WTC11 (cell line): ENCODE results near the gene RMRP. TPM values are rescaled to one million over a fixed set of nuclear protein-coding genes. Genes with fewer than 3 reads are reported as not detected.

Experiments
- ATAC-seq: fragments of 200-7000 bp; cut with Tn5 transposase; 2 replicates; pipeline ENCODE4 v1.10.0; 2021; ENCODE audit warnings: mild to moderate bottlenecking, moderate library complexity
- CTCF ChIA-PET: fragments of 300-600 bp; sonication (Branson Sonifier 250); formaldehyde crosslinking; loops from one replicate; lab custom pipeline; 2021; ENCODE audit warnings: antibody characterized with exemption; lab: Charles Lee
- POLR2A ChIA-PET: fragments of 350-600 bp; sonication (Branson Sonifier 250); formaldehyde crosslinking; loops from one replicate; lab custom pipeline; 2021; ENCODE audit warnings: antibody characterized with exemption; lab: Charles Lee
- DNase-seq: peaks from one replicate; pipeline ENCODE4 v3.0.0; 2021; ENCODE audit warnings: low spot score
- H3K27ac Mint-ChIP-seq: 2 replicates; pipeline ENCODE4 v1.8.0; 2021; ENCODE audit warnings: mixed read lengths
- H3K27me3 Mint-ChIP-seq: 2 replicates; pipeline ENCODE4 v1.8.0; 2021; ENCODE audit warnings: low read depth, mild to moderate bottlenecking, moderate library complexity, mixed read lengths
- H3K36me3 Mint-ChIP-seq: 2 replicates; pipeline ENCODE4 v1.8.0; 2021; ENCODE audit warnings: mixed read lengths
- H3K4me1 Mint-ChIP-seq: 2 replicates; pipeline ENCODE4 v1.8.0; 2022; ENCODE audit warnings: mixed read lengths
- H3K4me3 Mint-ChIP-seq: 2 replicates; pipeline ENCODE4 v1.8.0; 2021; ENCODE audit warnings: mild to moderate bottlenecking, moderate library complexity, mixed read lengths
- H3K9me3 Mint-ChIP-seq: 2 replicates; pipeline ENCODE4 v1.8.0; 2021; ENCODE audit warnings: mixed read lengths
- CBFB ChIP-seq: sonication (generic); formaldehyde crosslinking; IDR thresholded peaks from 2 replicates; pipeline ENCODE4 v1.8.1; 2022; ENCODE audit warnings: mild to moderate bottlenecking, low read depth, missing genetic modification reagents
- IRF2 ChIP-seq: sonication (generic); formaldehyde crosslinking; IDR thresholded peaks from 2 replicates; pipeline ENCODE4 v1.8.0; 2022; ENCODE audit warnings: low read depth, missing genetic modification reagents, borderline replicate concordance
- NFATC4 ChIP-seq: fragments of 250-450 bp; sonication (Bioruptor Pico); IDR thresholded peaks from 2 replicates; pipeline ENCODE4 v1.9.0; 2021; ENCODE audit warnings: mild to moderate bottlenecking
- TEAD4 ChIP-seq: sonication (generic); formaldehyde crosslinking; IDR thresholded peaks from 2 replicates; pipeline ENCODE4 v1.8.0; 2022; ENCODE audit warnings: mild to moderate bottlenecking, missing genetic modification reagents
- ZNF232 ChIP-seq: sonication (generic); formaldehyde crosslinking; IDR thresholded peaks from 2 replicates; pipeline ENCODE4 v1.8.0; 2022; ENCODE audit warnings: mild to moderate bottlenecking, missing genetic modification reagents
- ZNF671 ChIP-seq: fragments of 250-450 bp; sonication (Bioruptor Pico); IDR thresholded peaks from 2 replicates; pipeline ENCODE4 v1.8.0; 2021; ENCODE audit warnings: mild to moderate bottlenecking
- total RNA-seq: library from RNA; stranded (reverse); gene quantifications from 3 replicates; pipeline ENCODE4 v1.2.3, GENCODE V29; 2021
- TF ChIP-seq, protein P1 (sequence below): sonication (generic); formaldehyde crosslinking; IDR thresholded peaks from 2 replicates; pipeline ENCODE4 v1.8.1; 2023; ENCODE audit warnings: mild to moderate bottlenecking, missing genetic modification reagents, borderline replicate concordance
- TF ChIP-seq, protein P2 (sequence below): sonication (generic); formaldehyde crosslinking; IDR thresholded peaks from 2 replicates; pipeline ENCODE4 v1.8.1; 2022; ENCODE audit warnings: mild to moderate bottlenecking, moderate library complexity, missing genetic modification reagents
- TF ChIP-seq, protein P3 (sequence below): sonication (generic); formaldehyde crosslinking; IDR thresholded peaks from 2 replicates; pipeline ENCODE4 v1.8.0; 2022; ENCODE audit warnings: mild to moderate bottlenecking, missing genetic modification reagents
- TF ChIP-seq, protein P4 (sequence below): sonication (generic); formaldehyde crosslinking; IDR thresholded peaks from 2 replicates; pipeline ENCODE4 v1.8.1; 2022; ENCODE audit warnings: missing genetic modification reagents, borderline replicate concordance
- TF ChIP-seq, protein P5 (sequence below): sonication (generic); formaldehyde crosslinking; IDR thresholded peaks from 2 replicates; pipeline ENCODE4 v1.8.1; 2023; ENCODE audit warnings: mild to moderate bottlenecking, missing genetic modification reagents
- TF ChIP-seq, protein P6 (sequence below): sonication (generic); formaldehyde crosslinking; IDR thresholded peaks from 2 replicates; pipeline ENCODE4 v1.8.0; 2023; ENCODE audit warnings: missing genetic modification reagents, mild to moderate bottlenecking, borderline replicate concordance
- TF ChIP-seq, protein P7 (sequence below): sonication (generic); formaldehyde crosslinking; IDR thresholded peaks from 2 replicates; pipeline ENCODE4 v1.8.0; 2022; ENCODE audit warnings: missing genetic modification reagents
- TF ChIP-seq, protein P8 (sequence below): fragments of 250-450 bp; sonication (Bioruptor Pico); IDR thresholded peaks from 2 replicates; pipeline ENCODE4 v1.8.0; 2021; ENCODE audit warnings: mild to moderate bottlenecking

The RMRP gene
- total RNA-seq, 1 experiment from 2014 or later = 25,958 TPM

DNA sequence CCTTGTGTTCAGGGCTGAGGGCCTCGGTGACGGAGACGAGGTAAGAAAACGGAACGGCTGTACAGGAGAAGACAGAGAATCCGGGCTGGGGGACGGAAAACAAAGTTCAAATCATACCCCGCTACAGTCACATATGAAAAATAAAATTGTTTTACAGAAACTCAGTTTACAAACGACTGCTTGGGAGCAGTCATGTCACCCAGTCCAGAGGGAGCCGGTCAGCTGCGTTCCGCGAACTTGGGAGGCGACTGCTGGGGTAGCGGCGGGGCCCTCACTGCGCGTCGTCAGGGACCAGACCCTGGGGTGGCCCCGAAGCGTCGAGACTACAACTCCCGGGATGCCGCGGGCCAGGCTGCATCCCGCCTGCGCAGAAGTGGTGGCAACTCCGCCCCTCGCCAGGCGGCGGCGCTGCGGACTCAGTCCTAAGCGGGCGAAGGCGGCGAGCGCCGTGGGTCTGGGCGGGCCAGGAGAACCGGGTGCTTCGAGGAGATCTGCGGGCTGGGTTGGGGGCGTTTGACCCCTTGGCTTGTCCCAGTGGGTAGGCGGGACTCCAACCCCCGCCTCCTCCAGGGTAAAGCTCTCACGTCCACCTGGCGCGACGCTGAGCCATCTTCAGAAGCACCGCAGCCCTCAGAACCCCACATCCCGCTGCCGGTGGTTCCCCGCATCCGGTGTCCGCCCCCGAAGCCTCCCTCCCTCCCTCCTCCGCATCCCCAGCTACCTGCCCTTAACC is 11.1 kb downstream of the RMRP start (continued):
- TF ChIP-seq, protein P1, sequence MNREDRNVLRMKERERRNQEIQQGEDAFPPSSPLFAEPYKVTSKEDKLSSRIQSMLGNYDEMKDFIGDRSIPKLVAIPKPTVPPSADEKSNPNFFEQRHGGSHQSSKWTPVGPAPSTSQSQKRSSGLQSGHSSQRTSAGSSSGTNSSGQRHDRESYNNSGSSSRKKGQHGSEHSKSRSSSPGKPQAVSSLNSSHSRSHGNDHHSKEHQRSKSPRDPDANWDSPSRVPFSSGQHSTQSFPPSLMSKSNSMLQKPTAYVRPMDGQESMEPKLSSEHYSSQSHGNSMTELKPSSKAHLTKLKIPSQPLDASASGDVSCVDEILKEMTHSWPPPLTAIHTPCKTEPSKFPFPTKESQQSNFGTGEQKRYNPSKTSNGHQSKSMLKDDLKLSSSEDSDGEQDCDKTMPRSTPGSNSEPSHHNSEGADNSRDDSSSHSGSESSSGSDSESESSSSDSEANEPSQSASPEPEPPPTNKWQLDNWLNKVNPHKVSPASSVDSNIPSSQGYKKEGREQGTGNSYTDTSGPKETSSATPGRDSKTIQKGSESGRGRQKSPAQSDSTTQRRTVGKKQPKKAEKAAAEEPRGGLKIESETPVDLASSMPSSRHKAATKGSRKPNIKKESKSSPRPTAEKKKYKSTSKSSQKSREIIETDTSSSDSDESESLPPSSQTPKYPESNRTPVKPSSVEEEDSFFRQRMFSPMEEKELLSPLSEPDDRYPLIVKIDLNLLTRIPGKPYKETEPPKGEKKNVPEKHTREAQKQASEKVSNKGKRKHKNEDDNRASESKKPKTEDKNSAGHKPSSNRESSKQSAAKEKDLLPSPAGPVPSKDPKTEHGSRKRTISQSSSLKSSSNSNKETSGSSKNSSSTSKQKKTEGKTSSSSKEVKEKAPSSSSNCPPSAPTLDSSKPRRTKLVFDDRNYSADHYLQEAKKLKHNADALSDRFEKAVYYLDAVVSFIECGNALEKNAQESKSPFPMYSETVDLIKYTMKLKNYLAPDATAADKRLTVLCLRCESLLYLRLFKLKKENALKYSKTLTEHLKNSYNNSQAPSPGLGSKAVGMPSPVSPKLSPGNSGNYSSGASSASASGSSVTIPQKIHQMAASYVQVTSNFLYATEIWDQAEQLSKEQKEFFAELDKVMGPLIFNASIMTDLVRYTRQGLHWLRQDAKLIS (CRISPR knock-in tag) = no peak
- TF ChIP-seq, protein P2, sequence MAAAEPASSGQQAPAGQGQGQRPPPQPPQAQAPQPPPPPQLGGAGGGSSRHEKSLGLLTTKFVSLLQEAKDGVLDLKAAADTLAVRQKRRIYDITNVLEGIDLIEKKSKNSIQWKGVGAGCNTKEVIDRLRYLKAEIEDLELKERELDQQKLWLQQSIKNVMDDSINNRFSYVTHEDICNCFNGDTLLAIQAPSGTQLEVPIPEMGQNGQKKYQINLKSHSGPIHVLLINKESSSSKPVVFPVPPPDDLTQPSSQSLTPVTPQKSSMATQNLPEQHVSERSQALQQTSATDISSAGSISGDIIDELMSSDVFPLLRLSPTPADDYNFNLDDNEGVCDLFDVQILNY = no peak
- no peak for TF ChIP-seq ZNF671 (CRISPR knock-in tag)
- no peak for TF ChIP-seq CBFB (CRISPR knock-in tag)
- TF ChIP-seq, protein P3, sequence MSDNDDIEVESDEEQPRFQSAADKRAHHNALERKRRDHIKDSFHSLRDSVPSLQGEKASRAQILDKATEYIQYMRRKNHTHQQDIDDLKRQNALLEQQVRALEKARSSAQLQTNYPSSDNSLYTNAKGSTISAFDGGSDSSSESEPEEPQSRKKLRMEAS = peak; percentile 74
- TF ChIP-seq, protein P4, sequence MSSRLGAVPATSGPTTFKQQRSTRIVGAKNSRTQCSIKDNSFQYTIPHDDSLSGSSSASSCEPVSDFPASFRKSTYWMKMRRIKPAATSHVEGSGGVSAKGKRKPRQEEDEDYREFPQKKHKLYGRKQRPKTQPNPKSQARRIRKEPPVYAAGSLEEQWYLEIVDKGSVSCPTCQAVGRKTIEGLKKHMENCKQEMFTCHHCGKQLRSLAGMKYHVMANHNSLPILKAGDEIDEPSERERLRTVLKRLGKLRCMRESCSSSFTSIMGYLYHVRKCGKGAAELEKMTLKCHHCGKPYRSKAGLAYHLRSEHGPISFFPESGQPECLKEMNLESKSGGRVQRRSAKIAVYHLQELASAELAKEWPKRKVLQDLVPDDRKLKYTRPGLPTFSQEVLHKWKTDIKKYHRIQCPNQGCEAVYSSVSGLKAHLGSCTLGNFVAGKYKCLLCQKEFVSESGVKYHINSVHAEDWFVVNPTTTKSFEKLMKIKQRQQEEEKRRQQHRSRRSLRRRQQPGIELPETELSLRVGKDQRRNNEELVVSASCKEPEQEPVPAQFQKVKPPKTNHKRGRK (CRISPR knock-in tag) = no peak
- TF ChIP-seq ZNF232 = peak; percentile 83; the same call in 1 of the 2 replicates
- TF ChIP-seq, protein P5, sequence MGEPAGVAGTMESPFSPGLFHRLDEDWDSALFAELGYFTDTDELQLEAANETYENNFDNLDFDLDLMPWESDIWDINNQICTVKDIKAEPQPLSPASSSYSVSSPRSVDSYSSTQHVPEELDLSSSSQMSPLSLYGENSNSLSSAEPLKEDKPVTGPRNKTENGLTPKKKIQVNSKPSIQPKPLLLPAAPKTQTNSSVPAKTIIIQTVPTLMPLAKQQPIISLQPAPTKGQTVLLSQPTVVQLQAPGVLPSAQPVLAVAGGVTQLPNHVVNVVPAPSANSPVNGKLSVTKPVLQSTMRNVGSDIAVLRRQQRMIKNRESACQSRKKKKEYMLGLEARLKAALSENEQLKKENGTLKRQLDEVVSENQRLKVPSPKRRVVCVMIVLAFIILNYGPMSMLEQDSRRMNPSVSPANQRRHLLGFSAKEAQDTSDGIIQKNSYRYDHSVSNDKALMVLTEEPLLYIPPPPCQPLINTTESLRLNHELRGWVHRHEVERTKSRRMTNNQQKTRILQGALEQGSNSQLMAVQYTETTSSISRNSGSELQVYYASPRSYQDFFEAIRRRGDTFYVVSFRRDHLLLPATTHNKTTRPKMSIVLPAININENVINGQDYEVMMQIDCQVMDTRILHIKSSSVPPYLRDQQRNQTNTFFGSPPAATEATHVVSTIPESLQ = no peak
- no peak for TF ChIP-seq IRF2 (CRISPR knock-in tag)

DNA sequence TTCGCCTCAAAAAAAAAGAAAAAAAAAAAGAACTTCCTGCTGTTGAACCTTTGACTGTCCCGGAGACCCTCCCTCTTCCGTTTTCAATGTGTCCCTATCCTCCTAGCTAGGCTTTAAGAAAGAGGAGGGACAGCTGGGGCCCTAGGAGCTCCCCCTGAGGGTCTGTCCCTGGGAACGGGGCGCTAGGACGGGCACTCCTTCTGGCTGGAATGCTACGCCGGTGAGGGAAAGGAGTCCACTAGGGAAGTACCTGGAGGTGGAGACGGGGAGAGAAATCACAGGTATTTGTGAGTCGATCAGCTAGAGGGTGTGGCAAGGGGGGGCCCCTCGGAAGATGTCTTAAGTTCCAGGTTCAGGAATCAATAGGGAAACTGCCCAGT is 11.7 kb downstream of the RMRP start:
- ChIA-PET CTCF (interaction anchor here (0.7 to 4.4 kb wide), 27 partner anchors 11 to 1206 kb away, joined by 3 to 47 read pairs (median 8); partner anchors contain the start of genes ARHGEF39, ATOSB, CCDC107 and GBA2), POLR2A (interaction anchor here (0.5 to 2.5 kb wide), 10 partner anchors 12 to 486 kb away, joined by 3 to 21 read pairs (median 4); partner anchors contain the start of genes CCDC107, RMRP and TPM2)
- Mint-ChIP-seq H3K27me3 (peaks cover 13% of the 10 kb centered on the region), H3K4me3 (peak overlapping the region; percentile 88), H3K36me3 (peaks cover 5% of the 10 kb centered on the region; the same call in 1 of the 2 replicates), H3K27ac (peak overlapping the region; percentile 82), H3K9me3 (peaks cover 7% of the 10 kb centered on the region), H3K4me1 (peaks cover 37% of the 10 kb centered on the region)
- peak; percentile 77 for DNase-seq
- ATAC-seq = peak; percentile 72
- TF ChIP-seq, protein P6, sequence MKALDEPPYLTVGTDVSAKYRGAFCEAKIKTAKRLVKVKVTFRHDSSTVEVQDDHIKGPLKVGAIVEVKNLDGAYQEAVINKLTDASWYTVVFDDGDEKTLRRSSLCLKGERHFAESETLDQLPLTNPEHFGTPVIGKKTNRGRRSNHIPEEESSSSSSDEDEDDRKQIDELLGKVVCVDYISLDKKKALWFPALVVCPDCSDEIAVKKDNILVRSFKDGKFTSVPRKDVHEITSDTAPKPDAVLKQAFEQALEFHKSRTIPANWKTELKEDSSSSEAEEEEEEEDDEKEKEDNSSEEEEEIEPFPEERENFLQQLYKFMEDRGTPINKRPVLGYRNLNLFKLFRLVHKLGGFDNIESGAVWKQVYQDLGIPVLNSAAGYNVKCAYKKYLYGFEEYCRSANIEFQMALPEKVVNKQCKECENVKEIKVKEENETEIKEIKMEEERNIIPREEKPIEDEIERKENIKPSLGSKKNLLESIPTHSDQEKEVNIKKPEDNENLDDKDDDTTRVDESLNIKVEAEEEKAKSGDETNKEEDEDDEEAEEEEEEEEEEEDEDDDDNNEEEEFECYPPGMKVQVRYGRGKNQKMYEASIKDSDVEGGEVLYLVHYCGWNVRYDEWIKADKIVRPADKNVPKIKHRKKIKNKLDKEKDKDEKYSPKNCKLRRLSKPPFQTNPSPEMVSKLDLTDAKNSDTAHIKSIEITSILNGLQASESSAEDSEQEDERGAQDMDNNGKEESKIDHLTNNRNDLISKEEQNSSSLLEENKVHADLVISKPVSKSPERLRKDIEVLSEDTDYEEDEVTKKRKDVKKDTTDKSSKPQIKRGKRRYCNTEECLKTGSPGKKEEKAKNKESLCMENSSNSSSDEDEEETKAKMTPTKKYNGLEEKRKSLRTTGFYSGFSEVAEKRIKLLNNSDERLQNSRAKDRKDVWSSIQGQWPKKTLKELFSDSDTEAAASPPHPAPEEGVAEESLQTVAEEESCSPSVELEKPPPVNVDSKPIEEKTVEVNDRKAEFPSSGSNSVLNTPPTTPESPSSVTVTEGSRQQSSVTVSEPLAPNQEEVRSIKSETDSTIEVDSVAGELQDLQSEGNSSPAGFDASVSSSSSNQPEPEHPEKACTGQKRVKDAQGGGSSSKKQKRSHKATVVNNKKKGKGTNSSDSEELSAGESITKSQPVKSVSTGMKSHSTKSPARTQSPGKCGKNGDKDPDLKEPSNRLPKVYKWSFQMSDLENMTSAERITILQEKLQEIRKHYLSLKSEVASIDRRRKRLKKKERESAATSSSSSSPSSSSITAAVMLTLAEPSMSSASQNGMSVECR (CRISPR knock-in tag) = no peak
- TF ChIP-seq, protein P7, sequence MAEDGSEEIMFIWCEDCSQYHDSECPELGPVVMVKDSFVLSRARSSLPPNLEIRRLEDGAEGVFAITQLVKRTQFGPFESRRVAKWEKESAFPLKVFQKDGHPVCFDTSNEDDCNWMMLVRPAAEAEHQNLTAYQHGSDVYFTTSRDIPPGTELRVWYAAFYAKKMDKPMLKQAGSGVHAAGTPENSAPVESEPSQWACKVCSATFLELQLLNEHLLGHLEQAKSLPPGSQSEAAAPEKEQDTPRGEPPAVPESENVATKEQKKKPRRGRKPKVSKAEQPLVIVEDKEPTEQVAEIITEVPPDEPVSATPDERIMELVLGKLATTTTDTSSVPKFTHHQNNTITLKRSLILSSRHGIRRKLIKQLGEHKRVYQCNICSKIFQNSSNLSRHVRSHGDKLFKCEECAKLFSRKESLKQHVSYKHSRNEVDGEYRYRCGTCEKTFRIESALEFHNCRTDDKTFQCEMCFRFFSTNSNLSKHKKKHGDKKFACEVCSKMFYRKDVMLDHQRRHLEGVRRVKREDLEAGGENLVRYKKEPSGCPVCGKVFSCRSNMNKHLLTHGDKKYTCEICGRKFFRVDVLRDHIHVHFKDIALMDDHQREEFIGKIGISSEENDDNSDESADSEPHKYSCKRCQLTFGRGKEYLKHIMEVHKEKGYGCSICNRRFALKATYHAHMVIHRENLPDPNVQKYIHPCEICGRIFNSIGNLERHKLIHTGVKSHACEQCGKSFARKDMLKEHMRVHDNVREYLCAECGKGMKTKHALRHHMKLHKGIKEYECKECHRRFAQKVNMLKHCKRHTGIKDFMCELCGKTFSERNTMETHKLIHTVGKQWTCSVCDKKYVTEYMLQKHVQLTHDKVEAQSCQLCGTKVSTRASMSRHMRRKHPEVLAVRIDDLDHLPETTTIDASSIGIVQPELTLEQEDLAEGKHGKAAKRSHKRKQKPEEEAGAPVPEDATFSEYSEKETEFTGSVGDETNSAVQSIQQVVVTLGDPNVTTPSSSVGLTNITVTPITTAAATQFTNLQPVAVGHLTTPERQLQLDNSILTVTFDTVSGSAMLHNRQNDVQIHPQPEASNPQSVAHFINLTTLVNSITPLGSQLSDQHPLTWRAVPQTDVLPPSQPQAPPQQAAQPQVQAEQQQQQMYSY (CRISPR knock-in tag) = no peak
- TF ChIP-seq, protein P8, sequence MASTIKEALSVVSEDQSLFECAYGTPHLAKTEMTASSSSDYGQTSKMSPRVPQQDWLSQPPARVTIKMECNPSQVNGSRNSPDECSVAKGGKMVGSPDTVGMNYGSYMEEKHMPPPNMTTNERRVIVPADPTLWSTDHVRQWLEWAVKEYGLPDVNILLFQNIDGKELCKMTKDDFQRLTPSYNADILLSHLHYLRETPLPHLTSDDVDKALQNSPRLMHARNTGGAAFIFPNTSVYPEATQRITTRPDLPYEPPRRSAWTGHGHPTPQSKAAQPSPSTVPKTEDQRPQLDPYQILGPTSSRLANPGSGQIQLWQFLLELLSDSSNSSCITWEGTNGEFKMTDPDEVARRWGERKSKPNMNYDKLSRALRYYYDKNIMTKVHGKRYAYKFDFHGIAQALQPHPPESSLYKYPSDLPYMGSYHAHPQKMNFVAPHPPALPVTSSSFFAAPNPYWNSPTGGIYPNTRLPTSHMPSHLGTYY (CRISPR knock-in tag) = 0 out of 2 replicates have a peak, but pooled peaks have one; percentile 67
- TF ChIP-seq TEAD4 (CRISPR knock-in tag) (0 out of 2 replicates have a peak, but pooled peaks have one; percentile 19), NFATC4 (CRISPR knock-in tag) (no peak)
